DOHH2 (cell line): ENCODE data around the gene SUSD5.

Source experiments
- H3F3A ChIP-seq: fragments of 200-600 bp; sonication (generic), shearing (Covaris generic); 2 replicates; pipeline ENCODE4 v1.6.0; 2016; ENCODE audit warnings: antibody characterized with exemption, mild to moderate bottlenecking; ENCODE audit not compliant: control insufficient read depth, insufficient read depth
- H3K27ac ChIP-seq: fragments of 200-600 bp; sonication (generic); 2 replicates; pipeline ENCODE4 v1.5.1; 2014; ENCODE audit warnings: low read depth, mild to moderate bottlenecking, low read length, moderate library complexity
- H3K27me3 ChIP-seq: fragments of 200-600 bp; sonication (generic); 2 replicates; pipeline ENCODE4 v1.6.1; 2014; ENCODE audit warnings: mild to moderate bottlenecking, low read length, mixed read lengths; ENCODE audit not compliant: control insufficient read depth
- H3K36me3 ChIP-seq: fragments of 200-600 bp; sonication (generic); 2 replicates; pipeline ENCODE4 v1.6.1; 2014; ENCODE audit warnings: mild to moderate bottlenecking, low read length, moderate library complexity, mixed read lengths; ENCODE audit not compliant: control insufficient read depth
- H3K4me1 ChIP-seq: fragments of 200-600 bp; sonication (generic); 2 replicates; pipeline ENCODE4 v1.6.1; 2014; ENCODE audit warnings: mild to moderate bottlenecking, low read length, mixed read lengths; ENCODE audit not compliant: control insufficient read depth
- H3K4me2 ChIP-seq: fragments of 200-600 bp; sonication (generic); 2 replicates; pipeline ENCODE4 v1.6.0; 2014; ENCODE audit warnings: mild to moderate bottlenecking, low read length, moderate library complexity
- H3K4me3 ChIP-seq: fragments of 200-600 bp; sonication (generic); 2 replicates; pipeline ENCODE4 v1.5.1; 2014; ENCODE audit warnings: mild to moderate bottlenecking, low read length, mixed read lengths
- H3K79me2 ChIP-seq: fragments of 200-600 bp; sonication (generic); 2 replicates; pipeline ENCODE4 v1.6.1; 2014; ENCODE audit warnings: mild to moderate bottlenecking, low read length, mixed read lengths; ENCODE audit not compliant: control insufficient read depth
- H3K9me2 ChIP-seq: fragments of 200-600 bp; sonication (generic); replicated peaks from 2 replicates; pipeline ENCODE4 v1.6.1; 2014; ENCODE audit warnings: mild to moderate bottlenecking, low read length, mixed read lengths; ENCODE audit not compliant: control insufficient read depth
- H3K9me3 ChIP-seq: fragments of 200-600 bp; sonication (generic); 2 replicates; pipeline ENCODE4 v1.6.1; 2014; ENCODE audit warnings: antibody characterized with exemption, low read length, mixed read lengths; ENCODE audit not compliant: control insufficient read depth, insufficient read depth
- H4K20me1 ChIP-seq: fragments of 200-600 bp; sonication (generic); 2 replicates; pipeline ENCODE4 v1.6.0; 2014; ENCODE audit warnings: low read depth, mild to moderate bottlenecking, antibody characterized with exemption, low read length, moderate library complexity; ENCODE audit not compliant: control insufficient read depth, insufficient read depth
- CTCF ChIP-seq: fragments of 200-600 bp; sonication (generic); IDR thresholded peaks from one replicate; pipeline ENCODE4 v1.5.1; 2014; ENCODE audit warnings: antibody characterized with exemption, mild to moderate bottlenecking, low read depth, low read length; ENCODE audit not compliant: poor library complexity, severe bottlenecking
- EZH2phosphoT487 ChIP-seq: fragments of 200-600 bp; sonication (generic); IDR thresholded peaks from 2 replicates; pipeline ENCODE4 v1.6.1; 2017; ENCODE audit warnings: borderline replicate concordance, mild to moderate bottlenecking, antibody characterized with exemption, low read length, moderate library complexity, mixed read lengths

The SUSD5 gene

GRCh38 chr3:33104803-33105202, 113.8 kb downstream of the SUSD5 start:
- Histone ChIP-seq H3K79me2 (no peaks in the 10 kb centered on the region), H3K9me2 (no peaks in the 10 kb centered on the region), H3K4me1 (peaks cover 7% of the 10 kb centered on the region), H3K27ac (no peak overlapping the region), H4K20me1 (no peaks in the 10 kb centered on the region), H3K4me2 (no peak overlapping the region), H3K4me3 (no peak overlapping the region), H3K9me3 (no peaks in the 10 kb centered on the region), H3K27me3 (no peaks in the 10 kb centered on the region), H3F3A (no peaks in the 10 kb centered on the region), H3K36me3 (no peaks in the 10 kb centered on the region)
- TF ChIP-seq CTCF (no peak), EZH2phosphoT487 (no peak)

GRCh38 chr3:33103480-33103879, 115.1 kb downstream of the SUSD5 start:
- Histone ChIP-seq H3K4me2 (no peak overlapping the region), H3K9me3 (no peaks in the 10 kb centered on the region), H4K20me1 (no peaks in the 10 kb centered on the region), H3K36me3 (no peaks in the 10 kb centered on the region), H3K79me2 (no peaks in the 10 kb centered on the region), H3F3A (peaks cover 6% of the 10 kb centered on the region; the same call in 1 of the 2 replicates), H3K27ac (no peak overlapping the region), H3K4me1 (peaks cover 7% of the 10 kb centered on the region), H3K27me3 (no peaks in the 10 kb centered on the region), H3K4me3 (no peak overlapping the region), H3K9me2 (no peaks in the 10 kb centered on the region)
- no peak for TF ChIP-seq EZH2phosphoT487
- TF ChIP-seq CTCF, result no peak

- no peaks in the 10 kb centered on the region for H3K9me2 ChIP-seq
- H3K4me2 ChIP-seq, result no peak overlapping the region
- H3K27ac ChIP-seq, result no peak overlapping the region
- H3K79me2 ChIP-seq, result no peaks in the 10 kb centered on the region
- TF ChIP-seq CTCF (no peak), EZH2phosphoT487 (no peak)
- H3F3A ChIP-seq, result peaks cover 6% of the 10 kb centered on the region; the same call in 1 of the 2 replicates
- H4K20me1 ChIP-seq, result no peaks in the 10 kb centered on the region
- no peaks in the 10 kb centered on the region for H3K27me3 ChIP-seq
- H3K36me3 ChIP-seq, result no peaks in the 10 kb centered on the region
- H3K4me1 ChIP-seq, result peaks cover 8% of the 10 kb centered on the region
- no peaks in the 10 kb centered on the region for H3K9me3 ChIP-seq
- no peak overlapping the region for H3K4me3 ChIP-seq
Measured at GRCh38 chr3:33103034-33103433, 115.6 kb downstream of the SUSD5 start.

- no peaks in the 10 kb centered on the region for H3K9me2 ChIP-seq
- peaks cover 3% of the 10 kb centered on the region; the same call in 1 of the 2 replicates for H3K36me3 ChIP-seq
- H3K27ac ChIP-seq, result no peak overlapping the region
- no peak overlapping the region for H3K4me3 ChIP-seq
- no peaks in the 10 kb centered on the region for H4K20me1 ChIP-seq
- peaks cover 16% of the 10 kb centered on the region for H3K79me2 ChIP-seq
- no peaks in the 10 kb centered on the region for H3K9me3 ChIP-seq
- no peak for TF ChIP-seq EZH2phosphoT487
- TF ChIP-seq CTCF, result no peak
- H3K4me1 ChIP-seq, result peaks cover 16% of the 10 kb centered on the region
- peaks cover 6% of the 10 kb centered on the region; the same call in 1 of the 2 replicates for H3F3A ChIP-seq
- H3K27me3 ChIP-seq, result no peaks in the 10 kb centered on the region
- no peak overlapping the region for H3K4me2 ChIP-seq
Measured at GRCh38 chr3:33100229-33100628, 118.4 kb downstream of the SUSD5 start.
